ENCODE results near the gene EML4. TPM values are rescaled to one million over a fixed set of nuclear protein-coding genes. Genes with fewer than 3 reads are reported as not detected.
"Not testable (repeated sequence)": the region's sequence is repeated elsewhere in the genome, so short reads cannot be mapped to it uniquely, and the experiment has no call there.

The EML4 gene
- total RNA-seq, result 10 to 100 TPM; 79.2 to 82.2 TPM

- Mint-ChIP-seq H3K9me3 (no peaks in the 10 kb centered on the region), H3K36me3 (ENCODE audit: insufficient read depth in 2 of 2) (no peaks in the 10 kb centered on the region), H3K4me1 (ENCODE audit: low read depth) (peaks cover 6% of the 10 kb centered on the region), H3K4me3 (no peak within 1 kb of the TSS), H3K27ac (peak within 1 kb of the TSS; percentile 16), H3K27me3 (ENCODE audit: low read depth) (no peaks in the 10 kb centered on the region)
- ATAC-seq (replicated peaks in 1 of 2) (peak; percentile 88 to 91), DNase-seq (peak; percentile 91 to 97)
Observed at GRCh38 chr2:42169100-42169873, at the start of gene EML4. Gene EML4 (plus strand): TSS chr2:42169353. CDS start chr2:42169612, 259 bp downstream.

- H3K27ac Mint-ChIP-seq, result no peak overlapping the region
- ATAC-seq (replicated peaks in 1 of 2), result peak in 1 of 2 donors; percentile 8
- H3K4me3 Mint-ChIP-seq, result peak overlapping the region; percentile 44 to 62
- peaks cover 57% of the 10 kb centered on the region for H3K4me1 Mint-ChIP-seq (ENCODE audit: low read depth)
- no peaks in the 10 kb centered on the region for H3K27me3 Mint-ChIP-seq (ENCODE audit: low read depth)
- DNase-seq, result no peak
- peaks cover 7 to 11% of the 10 kb centered on the region in 2 donors for H3K36me3 Mint-ChIP-seq (ENCODE audit: insufficient read depth in 2 of 2)
- peaks cover 2 to 4% of the 10 kb centered on the region in 2 donors for H3K9me3 Mint-ChIP-seq
Observed at GRCh38 chr2:42123426-42123825, 45.7 kb upstream of the EML4 start.

DNA sequence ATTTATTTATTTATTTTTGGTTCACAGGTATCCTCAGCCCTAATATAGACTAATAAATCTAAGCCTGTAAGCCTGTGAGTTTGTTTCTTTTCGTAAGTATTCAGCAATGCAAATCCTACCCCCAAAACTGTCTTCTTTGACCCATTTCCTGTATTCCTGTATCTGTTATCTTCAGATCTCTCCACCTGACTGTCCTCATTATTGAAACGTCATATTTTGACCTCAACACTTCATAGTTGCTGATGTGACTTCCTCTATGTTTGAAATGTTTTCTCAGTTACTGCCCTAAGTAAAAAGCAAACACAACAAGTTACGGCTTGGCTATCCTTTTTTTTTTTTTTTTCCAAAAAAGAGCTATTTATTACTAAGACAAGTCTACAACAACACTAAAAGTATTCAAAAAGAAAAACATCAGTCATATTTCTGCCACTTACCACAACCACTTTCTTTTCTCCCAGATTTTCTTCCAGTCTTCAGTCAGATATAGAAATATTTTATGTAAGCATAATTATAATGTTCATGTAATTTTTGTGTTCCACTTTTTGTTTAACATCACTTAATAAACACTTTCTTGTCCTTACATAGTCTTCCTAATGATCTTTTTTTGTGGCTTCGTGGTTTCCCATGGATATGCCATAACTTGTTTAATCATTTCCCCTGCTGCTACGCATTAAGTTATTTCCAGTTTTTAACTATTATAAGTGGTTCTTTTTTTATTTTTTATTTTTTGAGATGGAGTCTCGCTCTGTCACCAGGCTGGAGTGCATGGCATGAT is 45.0 kb upstream of the EML4 start:
- H3K27me3 Mint-ChIP-seq (ENCODE audit: low read depth), result no peaks in the 10 kb centered on the region
- peak overlapping the region; percentile 3 for H3K27ac Mint-ChIP-seq
- ATAC-seq (replicated peaks in 1 of 2) (peak; percentile 67 to 83), DNase-seq (no peak)
- H3K4me3 Mint-ChIP-seq, result peak overlapping the region; percentile 53 to 61
- peaks cover 7 to 11% of the 10 kb centered on the region in 2 donors for H3K36me3 Mint-ChIP-seq (ENCODE audit: insufficient read depth in 2 of 2)
- peaks cover 61% of the 10 kb centered on the region for H3K4me1 Mint-ChIP-seq (ENCODE audit: low read depth)
- H3K9me3 Mint-ChIP-seq, result peaks cover 2 to 4% of the 10 kb centered on the region in 2 donors

GRCh38 chr2:42125841-42126594 is 43.1 kb upstream of the EML4 start:
- peaks cover 2 to 4% of the 10 kb centered on the region in 2 donors for H3K9me3 Mint-ChIP-seq

DNA sequence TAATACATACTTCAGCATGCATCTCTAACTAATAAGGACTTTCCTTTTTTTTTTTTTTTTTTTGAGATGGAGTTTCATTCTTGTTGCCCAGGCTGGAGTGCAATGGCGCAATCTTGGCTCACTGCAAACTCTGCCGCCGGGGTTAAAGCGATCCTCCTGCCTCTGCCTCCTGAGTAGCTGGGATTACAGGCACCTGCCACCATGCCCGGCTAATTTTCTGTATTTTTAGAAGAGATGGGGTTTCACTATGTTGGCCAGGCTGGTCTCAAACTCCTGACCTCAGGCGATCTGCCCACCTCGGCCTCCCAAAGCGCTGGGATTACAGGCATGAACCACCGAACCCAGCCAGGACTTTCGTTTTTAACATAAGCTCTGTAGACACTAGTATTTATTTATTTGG is 42.3 kb upstream of the EML4 start:
- ATAC-seq (replicated peaks in 1 of 2), result not testable (repeated sequence)

More at GRCh38 chr2:42125841-42126594, 43.1 kb upstream of the EML4 start:
- no peak for DNase-seq
- Mint-ChIP-seq H3K4me3 (peak overlapping the region; percentile 47 to 77), H3K36me3 (ENCODE audit: insufficient read depth in 2 of 2) (peaks cover 7 to 10% of the 10 kb centered on the region in 2 donors), H3K4me1 (ENCODE audit: low read depth) (peaks cover 76% of the 10 kb centered on the region), H3K27me3 (ENCODE audit: low read depth) (no peaks in the 10 kb centered on the region), H3K27ac (peak overlapping the region; percentile 64)
- ATAC-seq (replicated peaks in 1 of 2), result no peak

DNA sequence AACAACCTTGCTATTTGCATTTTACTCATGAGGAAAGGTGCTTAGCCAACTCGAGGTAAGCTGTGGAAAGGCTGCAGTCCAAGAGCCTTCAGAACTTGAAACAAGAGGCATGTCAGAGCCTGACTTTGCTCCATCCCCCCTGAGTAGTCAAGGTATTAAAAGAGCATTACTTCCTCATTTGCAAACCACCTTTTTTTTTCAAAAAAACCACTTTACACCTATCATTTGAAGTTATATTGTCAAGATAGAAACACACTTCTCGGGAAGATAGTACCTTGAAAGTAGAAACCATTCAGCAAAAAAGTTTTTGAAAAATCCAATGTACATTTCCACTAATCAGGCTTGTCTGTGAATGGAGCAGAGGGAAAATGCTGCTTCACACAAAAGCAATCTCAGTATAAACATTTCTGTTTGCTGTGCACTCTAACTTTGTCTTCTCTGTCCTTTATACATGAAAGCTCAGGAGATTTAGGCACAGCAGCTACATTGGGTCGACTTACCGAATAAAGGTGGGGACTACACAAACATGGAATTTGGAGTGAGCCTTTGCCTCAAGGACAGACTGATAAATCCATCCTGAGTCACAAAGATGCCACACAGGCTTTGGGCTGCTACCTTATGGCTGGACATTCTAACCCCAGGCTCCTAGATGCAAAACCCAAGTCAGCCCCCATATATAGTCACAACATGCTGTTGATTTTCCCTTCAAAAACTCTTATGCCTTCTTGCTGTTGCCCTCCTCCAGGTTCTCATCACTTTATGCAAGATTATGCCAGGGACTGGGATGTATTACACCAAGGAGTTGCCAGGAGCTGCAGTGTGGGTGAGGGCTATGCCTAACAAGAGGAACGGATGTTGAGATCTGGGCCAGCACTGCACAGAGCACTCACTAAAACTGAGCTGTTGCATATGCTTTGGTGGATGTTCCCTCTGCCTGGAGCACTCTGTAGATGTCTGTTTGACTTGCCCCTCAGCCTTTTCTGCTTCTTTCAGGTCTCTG is 41.4 kb upstream of the EML4 start:
- peak overlapping the region; percentile 73 for H3K27ac Mint-ChIP-seq
- ATAC-seq (replicated peaks in 1 of 2) (peak; percentile 27), DNase-seq (peak in 1 of 2 donors; percentile 17)
- H3K4me1 Mint-ChIP-seq (ENCODE audit: low read depth), result peaks cover 92% of the 10 kb centered on the region
- H3K27me3 Mint-ChIP-seq (ENCODE audit: low read depth), result no peaks in the 10 kb centered on the region
- H3K36me3 Mint-ChIP-seq (ENCODE audit: insufficient read depth in 2 of 2), result peaks cover 2 to 4% of the 10 kb centered on the region in 2 donors
- peak overlapping the region; percentile 54 to 77 for H3K4me3 Mint-ChIP-seq
- H3K9me3 Mint-ChIP-seq, result no peaks in the 10 kb centered on the region

More for the DNA sequence above, 42.3 kb upstream of the EML4 start:
- DNase-seq; H3K36me3 Mint-ChIP-seq (ENCODE audit: insufficient read depth in 2 of 2); H3K9me3 Mint-ChIP-seq; H3K27me3 Mint-ChIP-seq (ENCODE audit: low read depth): not testable (repeated sequence)
- peak overlapping the region; percentile 69 for H3K27ac Mint-ChIP-seq
- H3K4me1 Mint-ChIP-seq (ENCODE audit: low read depth), result peaks cover 83% of the 10 kb centered on the region
- H3K4me3 Mint-ChIP-seq, result peak overlapping the region; percentile 51 to 77

GRCh38 chr2:42128721-42129486 is 40.2 kb upstream of the EML4 start:
- H3K4me1 Mint-ChIP-seq (ENCODE audit: low read depth), result peaks cover 94% of the 10 kb centered on the region
- H3K27me3 Mint-ChIP-seq (ENCODE audit: low read depth), result no peaks in the 10 kb centered on the region
- H3K4me3 Mint-ChIP-seq, result peak overlapping the region; percentile 54 to 77
- H3K36me3 Mint-ChIP-seq (ENCODE audit: insufficient read depth in 2 of 2), result no peaks in the 10 kb centered on the region
- H3K9me3 Mint-ChIP-seq, result no peaks in the 10 kb centered on the region
- DNase-seq, result no peak
- no peak for ATAC-seq (replicated peaks in 1 of 2)
- peak overlapping the region; percentile 73 for H3K27ac Mint-ChIP-seq

- Mint-ChIP-seq H3K4me3 (peak overlapping the region in 1 of 2 donors; percentile 77), H3K4me1 (ENCODE audit: low read depth) (peaks cover 94% of the 10 kb centered on the region), H3K27me3 (ENCODE audit: low read depth) (no peaks in the 10 kb centered on the region), H3K27ac (peak overlapping the region; percentile 55), H3K9me3 (no peaks in the 10 kb centered on the region), H3K36me3 (ENCODE audit: insufficient read depth in 2 of 2) (no peaks in the 10 kb centered on the region)
- ATAC-seq (replicated peaks in 1 of 2) (no peak), DNase-seq (no peak)
Observed at GRCh38 chr2:42129487-42129852, 39.7 kb upstream of the EML4 start.

- Mint-ChIP-seq H3K9me3 (no peaks in the 10 kb centered on the region), H3K4me1 (ENCODE audit: low read depth) (peaks cover 94% of the 10 kb centered on the region), H3K36me3 (ENCODE audit: insufficient read depth in 2 of 2) (no peaks in the 10 kb centered on the region), H3K27ac (no peak overlapping the region), H3K4me3 (no peak overlapping the region), H3K27me3 (ENCODE audit: low read depth) (no peaks in the 10 kb centered on the region)
- ATAC-seq (replicated peaks in 1 of 2) (no peak), DNase-seq (no peak)
Observed at GRCh38 chr2:42129947-42130346, 39.2 kb upstream of the EML4 start.

GRCh38 chr2:42130858-42131257 is 38.3 kb upstream of the EML4 start:
- ATAC-seq (replicated peaks in 1 of 2); H3K27ac Mint-ChIP-seq; H3K9me3 Mint-ChIP-seq; H3K4me3 Mint-ChIP-seq; H3K36me3 Mint-ChIP-seq (ENCODE audit: insufficient read depth in 2 of 2); DNase-seq; H3K27me3 Mint-ChIP-seq (ENCODE audit: low read depth): not testable (repeated sequence)
- peaks cover 95% of the 10 kb centered on the region for H3K4me1 Mint-ChIP-seq (ENCODE audit: low read depth)

DNA sequence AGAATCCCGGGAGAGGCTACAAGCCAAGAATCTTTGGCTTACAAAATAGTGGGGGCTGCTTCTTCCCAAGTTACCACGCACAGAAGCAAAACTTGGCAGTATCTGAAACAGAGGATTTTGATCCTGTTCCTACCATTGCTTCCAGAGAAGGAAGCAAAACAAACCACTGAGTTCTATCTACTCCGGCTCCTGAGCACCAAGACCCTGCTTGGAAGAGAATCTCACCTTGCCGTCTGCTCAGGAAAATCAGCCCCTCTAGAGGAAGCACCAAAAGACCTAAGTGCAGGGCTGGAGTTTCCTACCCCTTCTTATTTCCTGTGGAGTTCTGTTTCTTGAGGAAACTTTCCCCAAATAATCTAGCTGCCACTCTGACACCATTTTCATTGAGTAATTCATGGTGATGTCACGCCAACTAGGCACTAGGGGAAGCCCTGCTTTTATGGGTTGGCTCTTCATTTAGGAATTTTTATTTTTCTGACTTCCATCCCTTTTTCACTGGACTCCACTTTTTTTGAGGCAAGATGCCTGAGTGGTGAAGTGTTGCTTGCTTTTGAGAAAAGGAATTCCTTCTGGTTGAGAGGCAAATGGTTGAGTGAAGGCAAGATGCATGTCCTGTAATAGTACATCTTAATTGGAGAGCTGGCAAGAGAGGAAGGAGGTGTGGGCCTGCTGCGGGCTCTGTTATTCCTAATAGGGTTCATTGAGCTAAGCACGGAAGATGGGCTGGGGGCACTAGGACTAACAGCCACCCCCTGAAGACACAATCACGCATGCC is 36.8 kb upstream of the EML4 start:
- Mint-ChIP-seq H3K4me3 (peak overlapping the region; percentile 79 to 81), H3K27me3 (ENCODE audit: low read depth) (no peaks in the 10 kb centered on the region), H3K27ac (peak overlapping the region; percentile 96), H3K36me3 (ENCODE audit: insufficient read depth in 2 of 2) (no peaks in the 10 kb centered on the region), H3K9me3 (no peaks in the 10 kb centered on the region), H3K4me1 (ENCODE audit: low read depth) (peaks cover 89% of the 10 kb centered on the region)
- peak in 1 of 2 donors; percentile 15 for ATAC-seq (replicated peaks in 1 of 2)
- DNase-seq, result no peak

Data from activated T-cell treated with anti-CD3 and anti-CD28 coated beads, Interleukin-2, amount 50 U/mL, for 72 hours (primary cell).